Stimulated activated CD4-positive, alpha-beta T cell treated with anti-CD3 and anti-CD28 coated beads, Interleukin-1b, Interleukin-23, amount 100 ng/mL, for 1 hour (primary cell): ENCODE measurements around the gene PLK3.
"Not testable (repeated sequence)": the region's sequence is repeated elsewhere in the genome, so short reads cannot be mapped to it uniquely, and the experiment has no call there.

Source experiments
- DNase-seq, 2 donors: peaks; one replicate each; pipeline ENCODE4 v3.0.0-alpha.2; 2020; ENCODE audit warnings: low read depth in 2 of 2

PLK3 gene

DNA sequence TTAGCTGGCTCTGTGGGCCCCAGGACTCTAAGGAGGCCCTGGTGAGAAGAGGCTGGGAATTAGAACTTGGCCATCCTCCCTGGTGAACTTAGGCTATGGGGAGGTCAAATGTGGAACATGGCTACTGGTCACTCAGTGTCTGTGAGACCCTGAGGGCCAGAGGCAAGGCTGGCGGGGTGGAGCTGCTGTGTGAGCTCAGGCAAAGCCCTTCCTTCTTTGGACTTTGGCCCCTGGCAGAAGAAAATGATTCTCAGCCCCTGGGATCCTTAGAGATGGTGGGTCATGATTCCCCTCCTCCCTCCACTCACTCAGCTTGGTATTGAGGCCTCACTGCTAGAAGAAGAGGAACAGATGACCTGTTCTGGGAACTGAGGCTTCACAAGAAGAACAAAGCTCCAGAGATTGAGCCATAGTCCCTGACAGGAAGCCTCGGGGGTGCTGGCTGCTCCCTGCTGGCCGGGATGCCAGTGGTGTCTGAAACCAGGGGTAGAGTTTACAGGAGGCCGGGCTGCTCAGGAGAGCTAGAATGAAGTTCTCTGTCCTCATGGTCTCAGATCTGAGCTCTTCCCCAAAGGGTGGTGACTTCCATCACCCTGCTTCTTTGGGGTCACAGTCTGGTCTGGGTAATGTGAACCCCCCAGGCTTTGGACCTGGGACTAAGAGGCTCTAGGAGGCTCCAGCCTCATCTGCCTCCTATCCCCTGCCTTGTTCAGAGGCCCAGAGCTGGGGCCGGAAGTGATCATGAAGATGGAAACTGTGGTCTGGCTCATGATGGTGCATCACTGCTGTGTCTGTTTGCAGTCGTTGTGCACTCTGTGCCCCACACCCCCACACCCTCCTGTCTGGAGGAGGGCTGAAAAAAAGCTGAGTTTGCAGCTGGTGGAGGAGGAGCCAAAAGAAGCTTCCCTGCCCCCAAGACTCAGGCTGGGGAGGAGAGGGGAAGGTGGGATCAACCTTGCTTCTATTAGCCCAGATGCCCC lies 9.1 kb downstream of the PLK3 start:
- DNase-seq, result peak; percentile 63 to 82

DNA sequence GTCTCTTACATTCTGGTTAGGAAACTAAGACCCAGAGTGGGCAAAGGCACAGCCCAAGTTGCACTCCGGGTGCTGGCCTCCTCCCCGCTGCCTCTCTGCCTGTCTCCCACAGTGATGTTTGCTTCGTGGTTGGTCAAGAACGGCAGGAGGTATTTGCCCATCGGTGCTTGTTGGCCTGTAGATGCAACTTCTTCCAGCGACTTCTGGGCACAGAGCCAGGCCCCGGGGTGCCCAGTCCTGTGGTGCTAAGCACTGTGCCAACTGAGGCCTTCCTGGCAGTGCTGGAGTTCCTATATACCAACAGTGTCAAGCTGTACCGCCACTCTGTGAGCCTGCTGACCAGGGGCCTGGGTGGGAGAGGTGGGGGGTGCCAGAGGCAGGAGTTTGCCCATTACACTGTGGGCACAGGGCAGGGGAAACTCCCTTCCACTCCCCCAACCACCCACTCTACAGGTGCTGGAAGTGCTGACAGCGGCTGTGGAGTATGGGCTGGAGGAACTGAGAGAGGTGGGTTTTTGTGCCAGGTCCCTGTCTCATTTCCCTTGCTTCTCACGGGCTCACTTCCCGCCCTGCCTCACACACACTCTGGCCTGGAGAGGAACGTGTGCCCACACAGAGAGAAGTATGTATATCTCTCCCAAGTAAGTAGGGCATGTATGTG lies 10.1 kb downstream of the PLK3 start:
- no peak for DNase-seq

DNA sequence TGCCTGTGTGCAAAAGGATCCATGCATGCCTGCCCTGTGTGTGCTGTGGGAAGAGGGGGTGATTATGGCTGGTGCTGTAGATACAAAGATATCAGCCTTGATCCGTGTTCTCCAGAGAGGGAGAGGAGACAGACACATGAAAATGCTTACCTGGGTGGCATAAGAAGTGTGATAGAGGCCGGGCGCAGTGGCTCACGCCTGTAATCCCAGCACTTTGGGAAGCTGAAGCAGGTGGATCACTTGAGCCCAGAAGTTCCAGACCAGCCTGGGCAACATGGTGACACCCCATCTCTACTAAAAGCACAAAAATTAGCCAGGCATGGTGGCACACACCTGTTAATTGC lies 10.6 kb downstream of the PLK3 start:
- DNase-seq, result not testable (repeated sequence)

DNA sequence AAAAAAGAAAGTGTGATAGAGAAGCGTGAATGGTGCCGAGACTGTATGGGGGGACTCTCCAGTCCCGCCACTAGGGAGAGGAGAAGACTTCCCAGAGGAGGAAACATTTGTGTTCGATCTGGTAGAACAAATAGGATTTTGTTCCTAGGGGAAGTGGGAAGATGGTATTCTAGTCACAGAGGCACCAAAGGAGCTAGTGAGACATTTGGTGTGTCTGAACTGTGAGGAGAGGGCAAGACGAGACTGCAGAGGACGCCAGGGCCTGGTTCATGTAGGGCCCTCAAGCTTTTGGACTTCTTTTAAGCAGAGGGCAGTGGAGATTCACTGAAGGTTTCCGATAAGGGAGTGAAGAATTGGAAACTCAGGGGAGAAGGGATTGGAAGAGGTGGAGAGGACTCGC lies 11.1 kb downstream of the PLK3 start:
- no peak for DNase-seq

DNA sequence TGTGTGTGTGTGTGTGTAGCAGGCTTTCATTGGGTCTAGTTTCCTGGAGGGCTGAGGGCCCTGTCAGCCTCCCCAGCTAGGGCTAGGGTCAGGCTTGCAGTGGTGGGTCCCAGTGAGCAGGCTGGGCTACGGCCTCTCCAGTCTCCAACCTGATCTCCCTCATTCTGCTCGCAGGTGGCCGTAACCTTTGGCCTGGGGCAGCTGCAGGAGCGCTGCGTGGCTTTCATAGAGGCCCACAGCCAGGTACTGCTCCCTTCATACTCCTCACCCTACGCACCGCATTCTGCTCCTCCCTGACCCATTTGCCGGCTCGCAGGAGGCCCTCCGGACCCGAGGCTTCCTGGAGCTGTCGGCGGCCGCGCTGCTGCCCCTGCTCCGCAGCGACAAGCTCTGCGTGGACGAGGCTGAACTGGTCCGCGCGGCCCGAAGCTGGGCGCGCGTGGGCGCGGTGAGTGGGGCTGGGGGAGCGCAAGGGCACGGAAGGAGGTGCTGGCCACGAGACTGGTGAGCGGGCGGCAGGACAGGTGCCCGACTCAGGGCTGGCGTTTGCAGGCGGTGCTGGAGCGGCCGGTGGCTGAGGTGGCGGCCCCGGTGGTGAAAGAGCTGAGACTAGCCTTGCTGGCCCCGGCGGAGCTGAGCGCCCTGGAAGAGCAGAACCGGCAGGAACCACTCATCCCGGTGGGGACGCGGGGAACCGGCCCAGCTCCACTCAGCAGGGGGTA lies 12.8 kb downstream of the PLK3 start:
- DNase-seq, result no peak

DNA sequence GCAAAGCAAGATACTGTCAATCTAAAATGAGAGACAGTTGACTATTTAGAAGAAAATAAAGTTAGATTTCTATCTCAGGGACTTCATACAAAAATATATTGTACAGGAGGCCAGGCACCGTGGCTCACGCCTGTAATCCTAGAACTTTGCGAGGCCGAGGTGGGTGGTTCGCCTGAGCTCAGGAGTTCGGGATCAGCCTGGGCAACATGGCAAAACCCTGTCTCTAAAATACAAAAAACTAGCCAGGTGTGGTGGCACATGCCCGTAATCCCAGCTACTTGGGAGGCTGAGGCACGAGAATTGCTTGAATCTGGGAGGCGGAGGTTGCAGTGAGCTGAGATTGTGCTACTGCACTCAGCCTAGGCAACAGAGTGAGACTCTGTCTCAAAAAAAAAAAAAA lies 15.7 kb downstream of the PLK3 start:
- DNase-seq, result not testable (repeated sequence)

DNA sequence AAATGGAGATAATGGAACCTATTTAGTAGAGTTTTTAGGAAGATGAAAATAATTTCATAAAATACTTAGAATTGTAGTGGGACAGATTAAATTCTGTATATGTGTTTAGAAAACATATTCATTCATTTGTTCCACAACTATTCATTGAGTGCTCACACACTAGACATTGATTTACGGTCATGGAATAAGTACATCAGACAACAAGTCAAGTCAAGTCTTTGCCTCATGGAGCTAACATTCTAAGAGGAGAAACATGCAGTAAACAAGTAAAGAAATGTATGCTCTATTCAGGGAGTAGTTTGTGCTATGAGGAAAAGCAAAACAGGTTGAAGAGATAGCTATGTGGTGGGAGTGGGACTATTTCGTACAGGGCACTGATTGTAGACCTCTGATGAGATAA lies 17.1 kb downstream of the PLK3 start:
- no peak for DNase-seq

DNA sequence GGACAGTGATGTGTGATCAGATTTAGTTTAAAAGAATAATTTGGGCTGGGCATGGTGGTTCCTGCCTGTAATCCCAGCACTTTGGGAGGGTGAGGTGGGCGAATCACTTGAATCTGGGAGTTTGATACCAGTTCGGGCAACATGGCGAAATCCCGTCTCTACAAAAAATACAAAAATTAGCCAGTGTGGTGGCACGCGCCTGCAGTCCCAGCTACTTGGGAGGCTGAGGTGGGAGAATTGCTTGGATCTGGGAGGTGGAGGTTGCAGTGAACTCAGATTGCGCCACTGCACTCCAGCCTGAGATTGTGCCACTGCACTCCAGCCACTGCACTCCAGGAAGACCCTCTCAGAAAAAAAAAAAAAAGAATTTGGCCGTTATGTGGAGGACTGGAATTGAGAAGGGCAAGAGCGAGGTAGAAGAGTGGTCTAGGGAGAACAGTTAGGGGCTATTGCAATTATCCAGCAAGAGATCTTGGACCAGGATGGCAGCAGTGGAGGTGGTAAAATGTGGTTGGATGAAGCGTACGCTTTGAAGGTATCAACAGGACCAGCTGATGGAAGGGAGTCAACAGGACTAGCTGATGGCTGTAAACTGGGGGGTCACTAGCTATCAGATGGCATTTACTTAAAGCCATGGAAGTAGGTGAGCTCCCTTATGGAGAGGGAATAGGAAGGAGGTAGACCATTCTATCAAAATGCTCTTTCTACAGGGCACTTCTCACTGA lies 17.8 kb downstream of the PLK3 start:
- DNase-seq, result no peak

DNA sequence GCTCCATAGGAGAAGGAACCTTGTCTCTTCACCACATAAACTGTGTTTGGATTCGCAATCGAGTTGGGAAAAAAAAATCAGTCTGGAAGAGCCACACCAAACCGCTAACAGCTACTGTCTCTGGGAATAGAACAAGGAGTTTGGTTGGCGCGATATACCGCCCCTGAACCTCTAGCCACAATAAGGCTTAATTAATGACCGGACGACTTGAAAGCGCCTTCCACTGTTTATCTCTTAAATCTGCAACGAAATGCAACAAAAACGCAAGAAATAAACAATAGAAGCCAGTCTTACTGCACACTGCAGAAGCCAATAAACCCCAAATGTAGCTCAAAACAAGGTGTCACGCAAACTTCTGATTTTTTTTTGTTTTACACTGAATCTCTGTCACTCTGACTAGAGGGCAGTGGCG lies 19.0 kb downstream of the PLK3 start:
- DNase-seq, result no peak

DNA sequence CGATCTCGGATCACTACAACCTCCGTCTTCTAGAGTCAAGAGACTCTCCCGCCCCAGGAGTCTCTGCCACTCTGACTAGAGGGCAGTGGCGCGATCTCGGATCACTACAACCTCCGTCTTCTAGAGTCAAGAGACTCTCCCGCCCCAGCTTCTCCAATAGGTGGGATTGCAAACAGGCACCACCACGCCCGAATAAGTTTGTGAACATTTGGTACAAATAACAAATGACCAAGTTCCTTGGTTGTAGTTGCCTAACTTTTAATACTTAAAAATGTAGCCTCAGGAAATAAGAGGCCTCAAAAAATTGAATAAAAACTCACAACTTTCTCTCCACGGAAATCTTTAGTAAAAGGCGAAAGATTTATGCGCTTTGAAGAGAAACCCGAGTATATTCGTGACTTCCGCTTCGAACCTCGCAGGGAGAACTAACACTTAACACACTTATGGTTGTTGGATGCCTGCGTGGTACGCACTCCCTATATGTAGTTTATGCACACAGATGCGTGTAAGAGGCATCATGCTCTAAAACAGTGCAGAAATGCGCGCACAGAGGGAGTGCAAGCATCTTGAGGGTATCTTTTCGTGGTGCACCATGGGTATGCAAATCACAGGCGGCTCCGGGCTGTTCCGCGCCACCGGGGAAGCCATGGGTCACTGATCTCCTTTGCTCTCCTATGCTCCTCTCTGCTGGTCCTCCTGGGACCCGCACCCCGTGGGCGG lies 19.6 kb downstream of the PLK3 start:
- DNase-seq, result peak in 1 of 2 donors; percentile 64

DNA sequence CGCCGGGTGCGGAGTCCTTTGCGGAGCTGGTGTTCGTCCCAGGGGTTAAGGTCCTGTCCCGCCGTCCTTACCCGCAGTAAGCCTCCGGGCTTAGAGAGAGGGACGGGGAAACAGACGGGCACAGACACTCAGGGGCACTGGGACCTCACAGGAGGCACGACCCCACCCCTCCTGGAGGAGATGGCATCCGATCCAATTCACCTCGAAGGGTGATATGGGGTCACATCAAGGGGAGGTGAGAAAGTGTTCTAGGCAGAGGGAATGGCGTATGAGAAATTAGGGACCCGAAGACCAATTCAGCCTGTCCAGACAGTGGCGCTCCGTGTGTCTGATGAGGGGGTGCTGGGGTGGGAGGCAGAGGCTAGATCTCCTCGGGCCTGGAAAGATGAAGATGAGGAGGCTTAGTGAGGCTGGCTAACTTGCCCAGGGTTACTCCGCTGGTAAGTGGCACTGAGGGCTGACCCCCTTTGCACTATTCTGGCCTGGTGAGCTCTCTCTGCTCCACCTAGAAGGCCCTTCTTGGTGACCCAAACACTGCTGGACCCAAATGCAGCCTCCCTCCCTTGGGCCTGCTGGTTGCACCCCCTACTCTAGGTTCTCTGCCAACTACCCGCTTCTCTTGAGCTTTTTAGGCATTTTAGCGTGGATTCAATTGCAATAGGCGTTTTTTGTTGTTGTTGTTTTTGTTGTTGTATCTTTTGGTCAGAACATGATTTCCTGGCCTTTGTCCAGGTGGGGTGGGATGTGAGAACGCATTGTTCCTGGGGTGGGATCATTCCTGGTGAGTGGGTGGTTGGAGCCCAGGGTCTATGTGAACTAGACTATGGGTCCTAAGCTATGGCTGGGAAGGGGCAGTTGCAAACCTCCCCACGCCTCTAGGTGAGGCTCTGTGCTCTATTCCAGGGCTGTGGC lies 20.4 kb downstream of the PLK3 start:
- no peak for DNase-seq

DNA sequence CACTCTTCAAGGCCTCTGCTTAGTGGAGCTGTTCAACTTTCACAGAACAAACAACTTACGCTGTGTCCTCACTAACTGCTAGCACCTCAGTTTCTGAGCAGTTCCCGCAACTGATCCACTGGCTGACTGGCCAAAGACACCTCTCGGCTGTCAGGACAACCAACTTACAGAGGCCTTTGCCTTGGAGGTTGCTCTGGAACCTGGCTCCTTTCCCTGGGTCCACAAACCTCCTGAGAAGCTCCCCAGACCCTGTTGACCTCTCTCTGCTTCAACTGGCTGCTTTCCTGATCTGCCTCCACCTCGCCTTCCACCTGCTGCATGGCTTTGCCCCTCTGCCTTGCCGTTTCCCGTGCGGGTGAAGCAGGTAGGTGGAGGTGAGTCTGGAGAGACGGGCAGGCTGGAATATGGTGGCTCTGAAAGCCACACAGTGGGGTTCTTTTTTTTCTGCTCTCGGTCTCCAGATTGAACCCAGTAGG lies 21.1 kb downstream of the PLK3 start:
- DNase-seq, result no peak

DNA sequence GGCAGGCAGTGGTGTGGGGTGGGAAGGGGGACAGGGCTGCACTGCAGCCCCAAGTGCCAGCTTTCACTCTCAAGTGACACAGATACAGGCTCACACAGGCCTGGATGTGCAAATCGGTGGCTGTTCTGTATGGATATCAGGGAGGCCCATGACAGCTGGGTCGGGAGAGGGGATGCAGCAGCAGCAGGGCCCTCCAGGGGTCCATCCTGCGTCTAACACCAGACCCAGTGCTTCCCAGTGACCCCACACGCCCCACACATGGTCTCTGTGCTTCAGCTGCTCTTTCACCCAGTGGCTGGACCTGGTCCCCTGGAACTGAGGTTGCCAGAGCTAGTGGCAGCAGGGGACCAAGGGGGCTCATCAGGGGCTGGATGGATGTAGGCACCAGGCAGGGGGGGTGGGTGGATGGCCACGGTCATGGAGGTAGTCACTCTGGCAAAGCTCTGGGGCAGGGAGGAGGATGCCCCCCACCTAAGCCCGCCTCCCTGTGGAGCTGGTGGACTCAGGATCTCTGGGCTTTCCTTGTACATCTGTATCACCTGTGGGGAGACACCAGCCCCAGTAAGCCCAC lies 22.0 kb downstream of the PLK3 start:
- DNase-seq, result no peak

DNA sequence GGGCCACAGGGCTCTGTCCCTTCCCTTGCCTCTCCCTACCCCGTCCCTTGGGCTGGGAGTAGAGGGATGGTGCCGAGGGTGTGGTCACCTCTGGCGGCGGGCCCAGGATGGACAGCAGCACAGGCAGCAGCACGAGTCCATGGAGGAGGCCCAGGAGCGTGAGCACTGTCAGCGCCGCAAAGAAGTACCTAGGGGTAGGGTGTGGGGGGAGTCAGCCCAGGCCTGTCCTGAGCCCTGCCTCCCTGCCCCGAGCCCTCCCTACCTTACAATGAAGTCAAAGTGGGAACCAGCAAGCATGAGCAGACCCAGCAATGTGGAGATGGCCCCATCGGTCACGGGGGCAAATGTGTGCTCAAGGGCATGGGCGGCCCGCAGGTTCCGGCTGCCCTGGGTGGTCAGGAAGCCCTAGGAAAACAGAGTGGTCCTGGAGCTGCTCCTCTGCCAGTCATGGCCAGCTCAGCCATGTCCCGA lies 22.8 kb downstream of the PLK3 start:
- DNase-seq, result no peak

DNA sequence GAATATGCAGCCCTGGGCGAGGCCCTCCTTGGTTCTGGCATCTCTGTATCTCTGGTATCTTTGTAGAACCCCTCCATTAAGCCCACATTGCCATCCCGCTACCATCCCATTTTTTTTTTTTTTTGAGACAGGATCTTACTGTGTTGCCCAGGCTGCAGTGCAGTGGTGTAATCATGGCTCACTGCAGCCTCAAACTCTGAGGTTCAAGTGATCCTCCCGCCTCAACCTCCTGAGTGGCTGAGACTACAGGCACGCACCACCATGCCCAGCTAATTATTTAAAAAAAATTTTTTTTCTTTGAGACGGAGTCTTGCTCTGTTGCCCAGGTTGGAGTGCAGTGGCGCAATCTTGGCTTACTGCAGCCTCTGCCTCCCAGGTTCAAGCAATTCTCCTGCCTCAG lies 24.2 kb downstream of the PLK3 start:
- DNase-seq, result not testable (repeated sequence)

DNA sequence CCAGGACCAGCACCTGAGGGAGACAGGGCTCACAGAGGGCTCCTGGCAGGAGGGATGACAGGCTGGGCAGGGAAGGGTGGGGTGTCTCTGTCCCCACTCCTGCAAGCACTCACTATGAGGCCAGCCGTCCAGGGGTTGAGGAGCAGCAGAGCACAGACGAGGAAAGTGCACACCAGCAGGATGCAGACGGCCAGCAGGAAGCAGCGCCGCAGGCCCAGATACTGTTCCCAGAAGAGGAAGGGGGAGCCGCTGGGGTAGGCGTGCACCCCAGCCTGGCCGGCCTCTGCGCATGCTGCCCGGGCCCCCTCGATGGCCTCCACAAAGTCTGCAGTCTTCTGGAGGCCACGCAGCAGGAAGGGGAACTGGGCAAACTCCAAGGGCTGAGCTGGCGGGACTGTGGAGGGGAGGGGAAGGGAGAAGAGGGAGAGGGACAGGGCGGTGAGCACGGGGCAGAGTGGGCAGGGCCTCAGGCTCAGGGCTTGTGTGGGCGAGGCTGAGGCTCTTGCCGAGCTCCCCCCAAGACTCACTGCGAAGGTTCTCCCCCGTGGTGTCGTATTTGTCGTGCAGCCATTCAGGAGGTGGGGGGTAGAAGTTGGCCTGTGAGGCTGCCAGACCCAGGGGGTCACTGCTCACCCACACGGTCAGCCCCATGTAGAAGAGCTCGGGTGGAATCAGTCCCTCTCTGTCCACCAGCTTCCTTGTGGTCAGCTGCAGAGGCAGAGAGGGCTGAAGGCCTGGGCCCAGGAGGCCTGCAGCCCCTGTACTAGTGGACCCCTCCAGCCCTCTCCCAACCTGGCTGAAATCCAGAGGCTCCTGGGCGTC lies 26.4 kb downstream of the PLK3 start:
- DNase-seq, result no peak

DNA sequence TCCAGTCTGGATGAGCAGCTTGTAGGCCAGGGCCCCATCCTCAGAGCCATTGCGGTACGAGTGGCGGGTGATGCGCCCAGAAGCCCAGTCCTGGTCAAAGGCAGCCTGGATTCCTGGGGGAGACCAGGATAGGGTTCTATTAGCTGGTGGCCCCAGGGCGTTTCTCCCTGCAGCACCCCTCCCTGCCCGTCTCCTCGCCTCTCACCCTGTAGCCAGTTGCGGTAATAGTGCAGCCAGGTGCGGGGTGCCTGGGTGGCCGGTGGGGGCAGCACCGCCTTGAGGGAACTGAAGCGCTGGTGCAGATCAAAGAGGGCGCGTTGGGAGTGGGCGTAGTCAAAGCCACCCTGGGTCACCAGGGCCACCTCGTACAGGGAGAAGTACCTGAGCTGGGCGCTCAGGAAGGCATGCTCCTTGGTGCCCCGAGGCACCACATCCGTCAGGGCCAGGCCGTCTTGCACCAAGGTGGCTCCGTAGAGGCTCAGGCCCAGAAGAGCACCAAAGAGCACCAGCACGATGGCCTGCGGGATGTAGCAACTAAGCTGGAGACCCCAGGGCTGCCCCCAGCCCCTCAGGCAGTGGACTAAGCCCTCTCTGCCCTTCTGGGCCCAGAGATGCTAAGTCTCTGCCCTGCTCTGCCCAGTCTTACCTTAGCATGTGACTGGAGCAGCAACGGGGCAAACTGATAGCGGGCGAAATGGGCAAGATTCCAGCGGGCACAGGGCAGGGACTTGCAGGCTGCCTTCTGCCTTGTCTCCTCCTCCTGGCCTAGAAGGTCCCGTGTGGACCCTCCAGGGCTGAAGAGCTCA lies 27.2 kb downstream of the PLK3 start:
- no peak for DNase-seq
